ENCODE results near the gene NRCAM.

NRCAM gene

DNA sequence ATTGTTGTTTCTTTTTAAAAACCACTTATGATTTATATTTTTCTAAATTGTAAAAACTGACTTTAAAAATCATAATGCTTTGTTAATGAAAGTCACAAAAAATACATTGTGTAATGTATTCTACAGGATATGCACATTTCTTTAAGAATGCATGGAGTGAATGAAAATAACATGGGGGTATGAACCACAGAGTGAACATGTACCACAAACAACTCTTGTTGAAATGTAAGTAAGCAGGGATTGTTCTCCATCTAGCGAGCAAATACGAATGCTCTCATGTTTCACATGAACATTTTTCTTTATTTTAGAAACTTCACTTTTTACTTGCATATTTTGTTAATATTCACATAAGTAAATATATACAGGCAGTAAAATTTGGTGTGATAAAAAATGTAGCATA is 290.5 kb downstream of the NRCAM start:
- DNase-seq (ENCODE audit: low read depth in 1 of 2, low spot score in 1 of 2), result no peak

DNA sequence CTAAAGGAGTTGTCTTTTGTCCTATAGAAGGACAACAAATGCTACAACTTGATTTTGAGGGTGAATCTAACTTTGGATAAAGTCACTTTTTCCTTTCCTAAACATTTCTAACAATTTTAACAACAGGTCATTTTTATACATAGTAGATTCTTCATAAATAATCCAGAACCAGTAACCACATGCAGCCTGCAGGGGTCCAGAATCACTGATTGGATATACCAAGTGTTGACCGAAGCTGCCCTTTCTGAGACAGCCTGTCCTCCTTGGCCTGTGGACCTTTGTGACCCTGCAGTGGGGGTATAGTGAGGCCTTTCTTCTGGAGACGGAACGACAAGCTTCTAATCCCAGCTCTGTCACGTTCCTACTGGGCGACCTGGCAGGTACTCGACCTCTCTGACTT is 291.3 kb downstream of the NRCAM start:
- DNase-seq (ENCODE audit: low read depth in 1 of 2, low spot score in 1 of 2), result no peak

DNA sequence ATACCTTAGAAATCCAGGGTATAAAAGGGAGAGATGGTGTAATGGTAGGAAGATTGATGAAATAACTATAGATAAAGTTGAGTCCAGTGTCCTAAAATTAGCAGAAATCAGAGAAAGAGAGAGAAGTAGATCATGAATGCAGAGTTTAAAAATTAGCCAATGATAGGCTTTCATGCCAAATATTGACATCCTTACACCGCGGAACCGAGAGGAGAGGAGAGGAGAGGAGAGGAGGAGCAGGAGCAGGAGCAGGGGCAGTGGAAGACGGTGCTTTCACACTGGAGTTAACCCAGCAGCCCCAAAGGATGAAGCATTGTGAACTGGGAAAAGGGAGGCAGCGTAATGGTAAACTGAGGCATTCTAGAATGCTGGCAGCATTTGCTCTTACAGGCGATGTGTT is 291.9 kb downstream of the NRCAM start:
- no peak for DNase-seq (ENCODE audit: low read depth in 1 of 2, low spot score in 1 of 2)

DNA sequence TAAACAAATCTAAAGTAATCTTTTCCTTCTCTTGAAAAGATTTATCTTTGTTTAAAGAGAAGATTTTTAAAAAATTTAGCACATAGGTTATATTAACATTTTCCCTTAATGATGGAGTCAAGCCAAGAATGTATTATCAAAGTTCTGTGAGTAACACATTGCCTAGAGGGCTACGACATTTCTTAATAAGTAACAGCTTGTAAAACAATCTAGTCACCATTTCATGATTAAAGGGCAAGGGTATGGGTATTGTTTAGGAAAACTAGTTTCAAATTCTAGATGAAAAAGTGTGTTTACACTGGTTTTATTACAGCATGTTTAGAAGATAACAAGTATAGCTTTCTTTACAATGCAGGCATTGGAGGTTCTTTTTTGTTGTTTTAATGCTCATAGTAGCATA is 297.5 kb downstream of the NRCAM start:
- no peak for DNase-seq (ENCODE audit: low read depth in 1 of 2, low spot score in 1 of 2)

DNA sequence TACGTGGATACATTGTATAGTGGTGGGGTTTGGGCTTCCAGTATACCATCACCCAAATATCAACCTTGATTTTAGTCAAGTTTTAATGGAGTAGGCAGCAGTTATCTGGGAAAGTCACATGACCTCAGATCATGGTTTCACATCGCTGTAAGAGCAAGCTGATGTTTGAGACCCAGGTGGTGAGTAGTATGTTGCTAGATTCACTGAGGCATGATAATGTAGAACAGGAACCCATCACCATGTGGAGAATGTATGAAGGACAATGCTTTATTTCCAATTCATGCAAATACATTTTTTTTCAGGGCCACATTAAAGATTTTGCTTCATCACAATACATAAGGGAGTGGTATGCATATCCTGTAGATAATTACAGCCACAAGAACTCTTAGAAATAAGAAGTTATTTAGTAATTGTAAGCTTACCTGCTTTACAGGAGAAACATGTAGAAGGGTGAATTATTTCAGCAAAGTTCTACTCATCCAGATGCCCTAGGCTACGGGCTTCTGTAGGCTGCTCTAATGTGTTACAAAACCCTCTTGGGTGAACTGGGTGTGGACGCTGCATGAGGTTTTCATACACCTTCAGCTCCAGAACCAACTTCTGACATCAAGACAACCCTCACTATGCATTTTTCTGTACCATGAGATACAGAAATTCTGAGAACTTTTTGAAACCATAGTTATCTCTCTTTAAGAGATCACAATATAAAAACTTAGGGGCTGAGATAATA is 298.5 kb downstream of the NRCAM start:
- DNase-seq (ENCODE audit: low read depth in 1 of 2, low spot score in 1 of 2), result no peak

DNA sequence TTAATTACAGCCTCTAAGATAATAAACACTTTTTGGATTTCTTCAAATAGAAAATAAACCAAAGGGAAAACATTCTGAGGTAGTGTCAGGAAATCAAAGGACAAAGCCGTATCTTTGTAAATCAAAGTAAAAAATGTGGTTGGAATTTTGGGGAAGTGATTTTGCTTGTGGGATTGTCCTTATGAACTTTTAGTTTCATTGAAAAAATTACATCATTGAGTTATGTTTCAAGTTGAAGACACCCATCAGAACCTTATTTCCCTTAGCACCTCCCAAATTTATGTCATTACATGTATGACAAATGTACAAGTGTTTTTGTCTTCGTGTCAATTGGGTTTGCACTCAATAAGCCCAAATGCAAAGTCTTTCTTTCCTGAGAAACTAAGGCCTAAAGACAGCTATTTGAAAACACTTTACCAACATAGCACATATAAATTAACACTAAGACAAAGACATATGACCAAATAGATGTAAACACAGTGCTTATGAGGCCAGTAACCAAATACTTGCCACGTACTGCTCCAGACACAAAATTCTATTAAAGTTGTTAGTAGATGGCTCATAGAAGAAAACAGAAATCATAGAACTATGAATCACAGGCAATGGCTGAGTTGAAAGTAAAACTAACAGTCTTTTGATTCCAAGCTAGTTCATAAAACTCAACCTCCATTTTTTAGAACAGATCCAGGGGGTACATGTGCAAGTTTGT is 299.2 kb downstream of the NRCAM start:
- no peak for DNase-seq (ENCODE audit: low read depth in 1 of 2, low spot score in 1 of 2)

DNA sequence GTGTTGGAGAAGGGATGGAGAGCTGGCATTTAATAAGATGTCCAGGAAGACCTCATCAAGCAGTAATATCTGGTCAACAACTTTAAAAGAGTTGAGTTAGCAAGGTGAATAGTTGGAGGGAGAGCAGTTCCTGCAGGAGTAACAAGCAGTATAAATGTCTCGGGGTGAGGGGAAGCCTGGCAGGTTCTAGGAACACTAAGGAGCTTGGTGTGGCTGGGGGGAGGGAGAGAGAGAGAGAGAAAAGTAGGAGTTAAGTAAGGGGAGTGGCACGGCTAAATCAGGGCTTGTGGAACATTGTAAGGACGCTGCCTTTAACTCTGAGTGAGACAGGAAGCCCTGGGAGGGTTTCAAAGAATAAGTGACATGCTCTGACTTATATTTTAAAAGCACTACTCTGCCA is 304.0 kb downstream of the NRCAM start:
- DNase-seq (ENCODE audit: low read depth in 1 of 2, low spot score in 1 of 2), result no peak

DNA sequence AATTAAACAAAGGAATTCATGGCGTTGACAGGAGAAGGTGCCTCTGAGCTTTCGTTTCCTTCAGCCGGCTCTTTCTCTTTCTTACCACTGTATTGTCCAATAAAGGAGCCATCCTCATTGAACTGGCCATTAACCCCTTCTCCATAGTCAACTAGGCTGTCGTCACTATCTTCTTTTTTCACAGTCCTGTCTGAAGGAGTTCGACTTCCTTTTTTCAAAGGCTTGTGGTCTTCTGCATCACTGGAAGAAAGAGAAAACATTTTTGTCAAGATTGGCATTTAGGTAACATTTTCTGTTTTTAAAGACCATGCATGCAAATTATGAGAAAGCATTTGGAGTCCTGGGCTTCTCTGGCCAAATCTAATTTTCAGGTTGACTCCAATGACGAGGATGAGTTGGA is 306.3 kb downstream of the NRCAM start:
- no peak for DNase-seq (ENCODE audit: low read depth in 1 of 2, low spot score in 1 of 2)

DNA sequence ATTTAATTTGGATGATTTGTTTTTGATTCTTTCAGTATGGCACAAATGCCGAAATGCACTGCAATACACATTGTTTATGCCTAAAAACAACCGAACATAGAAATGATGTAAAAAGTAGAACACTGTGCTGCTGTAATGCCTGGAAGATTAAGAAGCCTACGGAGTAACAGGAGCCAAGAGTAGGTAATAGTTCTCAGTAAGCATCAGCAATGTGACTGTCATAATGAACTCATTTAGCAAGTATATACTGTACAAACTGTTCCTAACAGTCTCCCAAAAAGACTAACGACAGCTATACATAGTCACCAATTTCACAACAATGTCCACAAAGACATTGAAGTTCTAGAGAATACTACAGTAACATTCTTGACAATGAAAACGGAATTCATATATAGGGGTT is 307.1 kb downstream of the NRCAM start:
- no peak for DNase-seq (ENCODE audit: low read depth in 1 of 2, low spot score in 1 of 2)

DNA sequence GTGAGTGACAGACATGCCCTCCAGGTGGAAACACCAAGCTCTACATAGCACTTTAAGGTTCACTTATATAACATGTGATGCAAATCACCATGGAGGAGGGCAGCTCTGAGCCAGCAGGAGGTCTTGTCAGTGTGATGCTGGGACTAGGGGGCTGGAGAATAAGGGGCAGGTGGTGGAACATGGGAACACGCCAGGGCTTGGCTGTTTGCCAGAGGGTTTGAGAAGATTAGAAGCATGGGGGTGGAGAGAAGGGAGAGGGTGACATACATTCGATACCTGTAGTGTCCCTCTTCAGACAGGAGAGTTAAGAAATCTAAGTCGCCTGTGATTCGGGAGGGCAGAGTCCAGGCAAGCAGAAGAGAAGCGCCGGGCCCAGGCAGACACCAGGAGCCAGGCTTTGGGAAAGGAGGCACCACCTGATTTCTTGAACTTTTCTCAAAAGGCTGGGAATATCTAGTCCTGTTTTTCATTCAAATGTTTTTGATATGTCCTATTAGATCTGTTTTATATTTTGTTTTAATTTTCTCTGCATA is 309.1 kb downstream of the NRCAM start:
- DNase-seq (ENCODE audit: low read depth in 1 of 2, low spot score in 1 of 2), result no peak

DNA sequence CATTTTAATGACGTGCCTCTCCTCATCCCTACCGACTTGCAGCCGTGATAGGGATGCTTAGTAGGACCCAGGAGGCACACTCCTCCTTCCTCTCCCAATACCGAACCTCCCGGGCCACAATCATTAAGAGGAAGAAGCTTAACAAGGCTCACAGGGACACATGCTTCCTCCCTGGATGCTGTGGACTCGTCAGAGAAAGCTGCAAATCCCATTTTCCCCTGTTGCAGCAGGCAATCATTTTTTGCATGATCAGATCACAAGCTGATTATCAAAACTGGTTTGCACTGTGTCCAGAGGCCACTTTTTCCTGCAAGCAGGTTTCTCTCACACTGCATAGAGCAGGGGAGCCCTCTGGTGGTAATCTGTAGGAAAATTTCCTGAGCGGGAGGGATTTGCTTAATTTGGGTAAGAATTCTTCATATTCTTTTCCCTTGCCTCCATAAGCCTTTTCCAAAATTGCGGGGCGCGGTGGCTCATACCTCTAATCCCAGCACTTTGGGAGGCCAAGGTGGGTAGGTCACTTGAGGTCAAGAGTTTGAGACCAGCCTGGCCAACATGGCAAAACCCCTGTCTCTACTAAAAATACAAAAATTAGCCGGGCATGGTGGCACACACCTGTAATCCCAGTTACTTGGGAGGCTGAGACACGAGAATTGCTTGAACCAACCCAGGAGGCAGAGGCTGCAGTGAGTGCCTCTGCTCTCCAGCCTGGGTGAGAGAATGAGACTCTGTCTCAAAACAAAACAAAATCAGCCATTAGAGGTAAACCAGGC is 310.0 kb downstream of the NRCAM start:
- no peak for DNase-seq (ENCODE audit: low read depth in 1 of 2, low spot score in 1 of 2)

DNA sequence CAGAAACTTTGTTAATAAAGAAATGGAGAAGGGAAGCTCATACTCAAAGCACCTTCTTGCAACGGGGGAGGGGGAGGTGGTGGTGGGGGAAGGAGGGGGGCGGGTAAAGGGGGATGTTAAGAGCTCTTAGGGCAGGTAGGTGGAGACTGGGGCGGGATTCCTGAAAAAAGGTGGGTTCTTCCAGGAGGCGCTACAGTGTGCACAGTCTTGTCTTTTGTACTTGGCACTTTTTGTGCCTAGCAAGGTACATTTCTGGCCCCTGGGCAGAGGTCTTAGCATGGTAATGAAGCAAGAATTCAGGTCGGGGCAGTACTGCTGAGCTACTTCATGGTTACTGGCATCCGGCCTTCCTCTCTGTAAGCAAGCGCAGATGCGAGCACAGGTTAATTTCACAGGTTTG is 310.8 kb downstream of the NRCAM start:
- no peak for DNase-seq (ENCODE audit: low read depth in 1 of 2, low spot score in 1 of 2)

DNA sequence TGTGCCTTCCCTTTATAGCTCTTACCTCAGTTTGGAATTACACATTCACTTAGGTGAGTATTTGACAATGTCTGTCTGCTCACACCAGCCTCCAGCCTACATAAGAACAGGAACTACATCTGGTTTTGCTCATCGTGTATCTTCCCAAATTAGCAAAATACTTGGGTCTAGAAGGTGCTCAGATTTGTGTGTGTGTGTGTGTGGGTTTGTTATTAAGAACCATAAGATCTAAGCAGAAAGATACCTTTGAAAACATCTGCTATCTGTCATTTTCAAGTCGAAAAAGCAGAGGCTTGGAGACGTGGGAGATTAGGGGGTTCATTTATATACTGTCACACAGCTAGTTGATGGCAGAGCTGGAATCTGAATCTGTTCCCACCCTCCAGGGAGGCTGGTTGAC is 311.3 kb downstream of the NRCAM start:
- DNase-seq (ENCODE audit: low read depth in 1 of 2, low spot score in 1 of 2), result no peak

DNA sequence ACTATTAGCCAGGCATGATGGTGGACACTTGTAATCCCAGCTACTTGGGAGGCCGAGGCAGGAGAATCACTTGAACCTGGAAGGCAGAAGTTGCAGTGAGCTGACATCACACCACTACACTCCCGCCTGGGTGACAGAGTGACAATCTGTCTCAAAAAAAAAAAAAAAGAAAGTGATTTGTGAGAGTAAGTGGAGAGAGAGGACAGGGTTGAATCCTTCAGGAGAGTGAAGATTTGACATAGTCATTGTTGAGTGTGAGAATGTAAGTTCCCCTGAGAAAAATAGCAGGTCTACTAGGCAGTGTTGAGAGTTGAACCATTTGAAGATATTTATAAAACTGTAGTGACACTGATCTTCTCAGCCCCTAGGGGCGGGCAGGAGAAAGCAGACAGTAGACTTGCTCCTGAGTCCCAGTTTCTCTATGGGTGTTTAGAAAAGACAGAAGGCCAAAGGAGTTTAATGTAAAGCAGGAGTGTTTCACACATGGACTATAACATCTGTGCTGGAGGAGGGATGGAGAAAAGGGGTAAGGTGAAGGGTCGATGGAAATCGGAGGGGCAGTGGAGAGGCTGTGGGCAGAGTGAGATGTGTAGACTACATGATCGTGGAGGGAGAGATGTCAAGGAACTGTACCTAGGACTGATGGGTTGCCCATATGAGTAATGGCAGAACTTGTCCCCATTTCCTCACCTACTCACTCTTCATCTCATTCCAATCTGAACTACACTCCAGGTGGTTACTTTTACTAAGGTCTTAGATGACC is 312.4 kb downstream of the NRCAM start:
- no peak for DNase-seq (ENCODE audit: low read depth in 1 of 2, low spot score in 1 of 2)

DNA sequence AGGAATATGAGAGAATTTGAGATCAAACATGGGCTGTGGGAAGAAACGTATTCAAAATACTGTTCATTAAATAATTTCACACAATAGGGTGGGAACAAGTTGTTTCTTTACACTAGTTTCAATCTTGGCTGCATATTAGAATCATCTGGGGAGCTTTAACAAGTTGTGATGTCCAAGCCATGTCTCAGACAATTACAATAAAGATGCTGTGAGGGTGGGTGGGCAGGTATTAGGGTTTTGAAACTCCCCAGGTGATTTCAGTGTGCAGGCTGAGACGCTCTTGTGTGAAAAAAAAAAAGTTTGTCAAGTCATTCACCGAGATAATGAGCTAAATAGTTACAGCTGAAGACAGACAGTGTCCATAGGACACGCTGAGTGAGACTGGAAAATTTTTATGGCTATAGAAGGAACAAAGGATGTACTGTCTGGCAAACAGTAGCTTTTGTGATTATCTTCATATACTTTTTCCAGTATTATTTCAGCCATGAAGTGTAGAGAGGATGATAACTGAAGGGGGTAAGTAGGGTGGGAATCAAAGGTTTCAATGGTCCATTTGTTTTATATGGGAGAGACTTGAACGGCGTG is 313.5 kb downstream of the NRCAM start:
- no peak for DNase-seq (ENCODE audit: low read depth in 1 of 2, low spot score in 1 of 2)

DNA sequence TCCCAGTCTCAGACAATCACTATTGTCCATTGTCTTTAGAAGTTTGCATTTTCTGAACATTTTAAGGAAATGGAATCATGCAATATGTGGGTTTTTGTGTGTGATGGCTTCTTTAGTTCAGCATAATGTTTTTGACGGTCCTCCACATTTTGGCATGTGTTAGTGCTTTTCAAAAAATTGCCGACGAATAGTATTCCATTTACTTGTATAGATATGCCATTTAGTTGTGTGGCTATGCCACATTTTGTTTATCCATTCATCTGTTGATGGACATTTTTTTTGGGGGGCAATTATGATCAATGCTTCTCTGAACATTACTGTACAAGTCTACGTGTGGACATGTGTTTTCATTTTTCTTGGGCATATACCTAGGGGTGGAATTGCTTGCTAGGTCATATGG is 314.1 kb downstream of the NRCAM start:
- DNase-seq (ENCODE audit: low read depth in 1 of 2, low spot score in 1 of 2), result no peak

DNA sequence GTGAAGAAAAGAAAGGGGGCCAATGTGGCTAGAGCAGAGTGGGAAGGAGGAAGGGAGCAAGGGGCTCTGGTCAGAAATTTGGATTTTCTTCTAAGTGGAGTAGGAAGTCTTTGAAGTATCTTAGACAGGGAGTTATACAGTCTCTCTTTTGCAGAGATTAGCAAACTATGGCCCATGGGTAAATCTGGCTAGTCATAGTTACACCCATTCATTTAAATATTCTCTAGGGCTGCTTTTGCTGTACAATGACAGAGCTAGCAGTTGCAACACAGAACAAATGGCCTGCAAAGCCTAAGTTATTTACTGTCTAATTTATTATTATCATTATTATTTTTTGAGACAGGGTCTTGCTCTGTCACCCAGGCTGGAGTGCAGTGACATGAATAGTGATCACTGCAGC is 315.6 kb downstream of the NRCAM start:
- DNase-seq (ENCODE audit: low read depth in 1 of 2, low spot score in 1 of 2), result no peak

DNA sequence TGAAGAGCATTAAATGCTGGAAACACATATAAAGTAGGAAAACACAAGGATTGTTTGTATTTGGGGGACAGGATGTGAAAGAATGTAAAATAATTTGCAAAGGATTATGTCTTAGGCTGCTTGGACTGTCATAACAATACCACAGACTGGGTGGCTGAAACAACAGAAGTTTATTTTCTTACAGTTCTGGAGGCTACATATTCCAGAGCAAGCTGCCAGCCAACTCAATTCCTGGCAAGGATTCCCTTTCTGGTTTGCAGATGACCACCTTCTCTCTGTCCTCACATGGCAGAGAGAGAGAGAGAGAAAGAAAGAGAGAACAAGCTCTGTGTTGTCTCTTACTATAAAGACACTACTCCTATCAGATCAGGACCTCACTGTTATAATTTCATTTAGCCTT is 317.3 kb downstream of the NRCAM start:
- no peak for DNase-seq (ENCODE audit: low read depth in 1 of 2, low spot score in 1 of 2)

DNA sequence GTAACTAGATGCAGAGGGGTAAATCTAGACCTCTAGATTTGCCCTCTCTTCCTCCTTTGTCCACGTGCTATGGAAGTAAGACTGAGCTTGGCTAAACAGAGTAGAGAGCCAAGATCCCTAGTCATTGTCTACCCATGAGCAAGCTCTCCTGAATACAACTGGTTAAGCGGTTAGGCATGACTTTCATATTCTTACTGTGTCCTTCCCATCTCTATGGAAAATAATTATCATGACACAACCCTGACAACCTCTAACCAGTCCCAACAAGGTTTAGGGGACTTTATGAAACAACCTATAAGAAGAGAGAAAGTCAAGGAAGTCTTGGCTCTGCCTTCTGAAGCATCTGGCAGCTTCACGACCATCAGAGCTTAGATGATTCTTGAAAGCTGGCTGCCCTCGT is 318.2 kb downstream of the NRCAM start:
- DNase-seq (ENCODE audit: low read depth in 1 of 2, low spot score in 1 of 2), result no peak

DNA sequence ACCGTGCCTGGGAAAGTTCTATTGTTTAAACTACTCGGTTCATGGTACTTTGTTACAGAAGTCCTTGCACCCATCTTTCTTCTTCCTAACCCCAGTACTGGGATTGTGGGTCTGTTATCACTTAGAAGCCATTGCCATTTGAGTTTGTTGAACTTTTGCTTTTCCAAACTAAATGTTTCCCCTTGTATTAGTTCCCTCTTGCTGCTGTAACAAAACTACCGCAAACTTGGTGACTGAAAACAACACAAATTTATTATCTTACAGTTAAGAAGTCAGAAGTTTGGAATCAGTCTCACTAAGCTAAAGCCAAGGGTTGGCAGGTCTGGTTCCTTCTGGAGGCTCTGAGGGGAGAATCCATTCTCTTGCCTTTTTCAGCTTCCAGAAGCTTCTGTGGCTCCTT is 319.2 kb downstream of the NRCAM start:
- no peak for DNase-seq (ENCODE audit: low read depth in 1 of 2, low spot score in 1 of 2)

DNA sequence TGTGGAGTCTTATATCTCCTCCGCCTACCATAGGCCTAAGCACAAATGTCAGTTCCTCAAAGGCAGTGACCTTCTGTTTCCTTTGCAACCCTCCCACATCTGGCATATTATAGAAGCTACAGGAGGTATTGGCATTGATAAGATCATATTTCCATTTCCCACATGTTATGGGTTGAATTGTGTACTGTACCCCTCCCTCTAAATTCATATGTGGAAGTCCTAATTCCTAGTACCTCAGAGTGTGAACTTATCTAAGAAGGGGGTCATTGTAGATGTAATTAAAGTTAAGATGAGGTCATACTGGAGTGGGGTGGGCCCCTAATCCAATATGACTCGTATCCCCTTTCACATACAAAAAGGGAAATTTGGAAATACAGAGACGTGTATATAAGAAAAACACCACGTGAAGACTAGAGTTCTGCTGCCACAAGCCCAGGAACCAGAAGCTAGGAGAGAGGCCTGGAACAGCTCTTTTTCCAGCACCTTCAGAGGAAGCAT is 320.0 kb downstream of the NRCAM start:
- no peak for DNase-seq (ENCODE audit: low read depth in 1 of 2, low spot score in 1 of 2)
